Astrocyte of the spinal cord (primary cell): ENCODE results near the gene ALG12.

ENCODE experiments used
- DNase-seq: peaks from one replicate; pipeline ENCODE4 v3.0.0; 2011; ENCODE audit warnings: low read depth, low spot score
- H3K4me3 ChIP-seq: 2 replicates; pipeline ENCODE4 v1.5.1; 2011; ENCODE audit warnings: low read depth, mild to moderate bottlenecking, low read length, moderate library complexity
- CTCF ChIP-seq: IDR thresholded peaks from 2 replicates; pipeline ENCODE4 v1.5.1; 2012; ENCODE audit warnings: low read depth, mild to moderate bottlenecking, low read length, inconsistent platforms
- in situ Hi-C: cut with HindIII; loops from 2 replicates; pipeline ENCODE4 v1.10.0; 2017; ENCODE audit warnings: low sequenced_read_pairs

The ALG12 gene

GRCh38 chr22:49923445-49923844 is 5.2 kb upstream of the ALG12 start:
- no peak for DNase-seq
- no peak overlapping the region for H3K4me3 ChIP-seq
- peak; percentile 11 for TF ChIP-seq CTCF
- in situ Hi-C loops, result no loop called here

- DNase-seq, result no peak
- TF ChIP-seq CTCF, result no peak
- no peak overlapping the region for H3K4me3 ChIP-seq
- in situ Hi-C loops, result no loop called here
These were observed 4.7 kb upstream of the ALG12 start for GRCh38 chr22:49922926-49923325.

GRCh38 chr22:49922484-49922883 is 4.2 kb upstream of the ALG12 start:
- TF ChIP-seq CTCF, result no peak
- in situ Hi-C loops, result no loop called here
- H3K4me3 ChIP-seq, result no peak overlapping the region
- no peak for DNase-seq

- TF ChIP-seq CTCF, result no peak
- in situ Hi-C loops, result no loop called here
- H3K4me3 ChIP-seq, result no peak overlapping the region
- no peak for DNase-seq
These were observed 3.5 kb upstream of the ALG12 start for GRCh38 chr22:49921508-49922278.

GRCh38 chr22:49920859-49921258 is 2.6 kb upstream of the ALG12 start:
- TF ChIP-seq CTCF, result no peak
- in situ Hi-C loops, result no loop called here
- no peak for DNase-seq
- H3K4me3 ChIP-seq, result no peak overlapping the region

GRCh38 chr22:49918911-49919881 is 958 bp upstream of the ALG12 start:
- no peak for TF ChIP-seq CTCF
- DNase-seq, result no peak
- peak overlapping the region; percentile 66 for H3K4me3 ChIP-seq
- in situ Hi-C loops, result no loop called here
